Amygdala (tissue), 56 donors: ENCODE data around the gene FRMPD1.
"Not testable (repeated sequence)": the region's sequence is repeated elsewhere in the genome, so short reads cannot be mapped to it uniquely, and the experiment has no call there.

ENCODE experiments used
- DNase-seq, 56 donors: peaks; one replicate each; lab custom pipeline; 2025; lab: John Stamatoyannopoulos, UW

FRMPD1 gene

GRCh38 chr9:37650873-37651768 lies at the start of gene FRMPD1:
Gene FRMPD1 (plus strand): TSS chr9:37650954. CDS start chr9:37692642, 41,688 bp downstream.
- DNase-seq = peak in 26 of 56 donors; percentile 2 to 66 (median 25)

GRCh38 chr9:37602061-37602460 lies 48.7 kb upstream of the FRMPD1 start:
- DNase-seq = not testable (repeated sequence)

- DNase-seq = no peak
Observed at GRCh38 chr9:37602817-37603216, 47.9 kb upstream of the FRMPD1 start.

- no peak for DNase-seq
Observed at GRCh38 chr9:37604296-37604695, 46.5 kb upstream of the FRMPD1 start.

GRCh38 chr9:37608250-37608649 lies 42.5 kb upstream of the FRMPD1 start:
- no peak for DNase-seq

GRCh38 chr9:37609735-37610397 lies 40.9 kb upstream of the FRMPD1 start:
- no peak for DNase-seq

- no peak for DNase-seq
Observed at GRCh38 chr9:37611014-37611413, 39.7 kb upstream of the FRMPD1 start.

GRCh38 chr9:37611961-37612360 lies 38.8 kb upstream of the FRMPD1 start:
- no peak for DNase-seq

GRCh38 chr9:37617161-37617560 lies 33.6 kb upstream of the FRMPD1 start:
- no peak for DNase-seq

GRCh38 chr9:37617832-37618231 lies 32.9 kb upstream of the FRMPD1 start:
- DNase-seq = no peak

- no peak for DNase-seq
Observed at GRCh38 chr9:37618817-37619216, 31.9 kb upstream of the FRMPD1 start.

GRCh38 chr9:37619806-37620205 lies 30.9 kb upstream of the FRMPD1 start:
- no peak for DNase-seq

- DNase-seq = no peak
Observed at GRCh38 chr9:37620396-37620795, 30.4 kb upstream of the FRMPD1 start.

GRCh38 chr9:37621273-37622121 lies 29.3 kb upstream of the FRMPD1 start:
- DNase-seq = no peak

- no peak for DNase-seq
Observed at GRCh38 chr9:37622462-37622861, 28.3 kb upstream of the FRMPD1 start.

- DNase-seq = no peak
Observed at GRCh38 chr9:37623267-37623666, 27.5 kb upstream of the FRMPD1 start.

GRCh38 chr9:37624073-37624472 lies 26.7 kb upstream of the FRMPD1 start:
- no peak for DNase-seq

- DNase-seq = no peak
Observed at GRCh38 chr9:37625036-37625757, 25.6 kb upstream of the FRMPD1 start.

GRCh38 chr9:37625758-37626147 lies 25.0 kb upstream of the FRMPD1 start:
- no peak for DNase-seq

- DNase-seq = no peak
Observed at GRCh38 chr9:37626708-37627292, 24.0 kb upstream of the FRMPD1 start.
